ENCODE results near the gene THUMPD3. TPM values are rescaled to one million over a fixed set of nuclear protein-coding genes. Genes with fewer than 3 reads are reported as not detected.

Gene THUMPD3
- polyA plus RNA-seq, 4 donors: 16.2 to 36.6 (median 25.4) TPM

GRCh38 chr3:9433627-9434521, 71.0 kb downstream of the THUMPD3 start:
- FAIRE-seq (no peak), DNase-seq (no peak)
- Histone ChIP-seq H3K36me3 (ENCODE audit: control insufficient read depth in 3 of 3, insufficient read depth in 2 of 3, low read depth in 1 of 3, low read length in 3 of 3) (peaks cover 16 to 43% (median 26%) of the 10 kb centered on the region in 3 donors), H3K4me3 (ENCODE audit: low read depth in 1 of 3, low read length in 3 of 3) (no peak overlapping the region), H3K27me3 (ENCODE audit: control insufficient read depth in 3 of 3, insufficient read depth in 3 of 3, low read length in 3 of 3) (no peaks in the 10 kb centered on the region), H3K27ac (ENCODE audit: low read depth in 1 of 3, low read length in 2 of 3) (no peak overlapping the region), H3K9me3 (ENCODE audit: control insufficient read depth in 2 of 2, insufficient read depth in 1 of 2, low read depth in 1 of 2, low read length in 1 of 2) (no peaks in the 10 kb centered on the region), H3K4me1 (ENCODE audit: control insufficient read depth in 3 of 3, insufficient read depth in 2 of 3, low read depth in 1 of 3, low read length in 2 of 3) (no peaks in the 10 kb centered on the region)
- WGBS, 3 donors: 89 to 93% (median 90%) methylated on average over 15 of the region's 15 CpGs

- Histone ChIP-seq H3K27me3 (ENCODE audit: control insufficient read depth in 3 of 3, insufficient read depth in 3 of 3, low read length in 3 of 3) (no peaks in the 10 kb centered on the region), H3K9me3 (ENCODE audit: control insufficient read depth in 2 of 2, insufficient read depth in 1 of 2, low read depth in 1 of 2, low read length in 1 of 2) (no peaks in the 10 kb centered on the region), H3K36me3 (ENCODE audit: control insufficient read depth in 3 of 3, insufficient read depth in 2 of 3, low read depth in 1 of 3, low read length in 3 of 3) (peaks cover 18 to 39% (median 22%) of the 10 kb centered on the region in 3 donors), H3K27ac (ENCODE audit: low read depth in 1 of 3, low read length in 2 of 3) (no peak overlapping the region), H3K4me3 (ENCODE audit: low read depth in 1 of 3, low read length in 3 of 3) (no peak overlapping the region), H3K4me1 (ENCODE audit: control insufficient read depth in 3 of 3, insufficient read depth in 2 of 3, low read depth in 1 of 3, low read length in 2 of 3) (no peaks in the 10 kb centered on the region)
- DNase-seq (no peak), FAIRE-seq (no peak)
- 83 to 89% (median 83%) methylated on average over 3 of the region's 3 CpGs for WGBS, 3 donors
Measured at GRCh38 chr3:9435316-9435715, 72.5 kb downstream of the THUMPD3 start.

Other genes starting within 250 kb of the THUMPD3 start
- 1 to 10 TPM in 3 of 4 donors, under 1 TPM in 1; 0.22 to 2.7 (median 1.2) TPM for gene SRGAP3, start 113.4 kb upstream of the THUMPD3 start, polyA plus RNA-seq
- gene SETD5, start 34.6 kb downstream of the THUMPD3 start, polyA plus RNA-seq: 10 to 100 TPM in 3 of 4 donors, 1 to 10 TPM in 1; 9.5 to 87.0 (median 20.0) TPM
- 1 to 10 TPM in 1 of 4 donors, under 1 TPM in 2, not detected in 1; 0.22 to 1.2 (median 0.25) TPM for gene LHFPL4, start 190.8 kb downstream of the THUMPD3 start, polyA plus RNA-seq